ENCODE data around the gene VAV3.
"Not testable (repeated sequence)": the region's sequence is repeated elsewhere in the genome, so short reads cannot be mapped to it uniquely, and the experiment has no call there.

The VAV3 gene

DNA sequence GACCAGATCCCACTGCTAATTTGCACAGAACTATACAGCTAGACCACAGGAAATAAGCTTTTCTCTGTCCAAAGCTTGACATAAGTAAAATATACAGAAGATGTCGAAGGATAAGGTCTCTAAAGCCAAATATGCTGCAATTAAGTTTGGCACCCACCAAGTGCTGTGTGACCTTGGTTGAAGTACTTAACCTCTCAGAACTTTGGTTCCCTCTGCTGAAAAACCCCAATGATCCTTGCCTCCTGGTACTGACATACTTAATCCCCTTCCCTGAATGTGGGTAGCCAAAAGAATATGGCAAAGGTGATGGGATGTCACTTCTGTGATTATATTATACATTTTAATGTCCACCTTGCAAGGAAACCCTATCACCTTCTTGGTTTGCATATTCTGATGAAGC is 290.5 kb downstream of the VAV3 start:
- H3K4me3 ChIP-seq (ENCODE audit: low read length) = no peak overlapping the region
- TF ChIP-seq ZNF274 (IDR thresholded peaks at IDR 0.05; ENCODE audit: low read depth, low read length) = no peak

DNA sequence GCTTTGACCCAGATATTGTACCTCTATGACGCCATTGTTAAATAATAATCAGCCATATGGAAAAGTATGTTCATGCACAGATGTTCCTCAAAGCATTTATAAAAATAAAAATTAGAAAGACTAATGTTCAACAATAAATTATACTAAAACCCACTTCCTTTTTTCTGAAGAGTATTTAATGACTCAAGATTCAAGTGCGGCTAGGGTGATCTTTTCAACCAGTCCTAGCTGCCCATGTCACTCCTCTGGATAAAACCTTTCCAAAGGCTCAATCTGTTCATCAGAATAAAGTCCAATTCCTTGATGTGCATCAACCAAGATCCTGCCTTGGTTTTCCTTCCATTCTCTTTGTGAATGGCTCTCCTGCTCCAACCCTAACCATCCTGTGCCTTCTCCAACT is 292.0 kb downstream of the VAV3 start:
- TF ChIP-seq ZNF274 (IDR thresholded peaks at IDR 0.05; ENCODE audit: low read depth, low read length) = no peak
- no peak overlapping the region for H3K4me3 ChIP-seq (ENCODE audit: low read length)

DNA sequence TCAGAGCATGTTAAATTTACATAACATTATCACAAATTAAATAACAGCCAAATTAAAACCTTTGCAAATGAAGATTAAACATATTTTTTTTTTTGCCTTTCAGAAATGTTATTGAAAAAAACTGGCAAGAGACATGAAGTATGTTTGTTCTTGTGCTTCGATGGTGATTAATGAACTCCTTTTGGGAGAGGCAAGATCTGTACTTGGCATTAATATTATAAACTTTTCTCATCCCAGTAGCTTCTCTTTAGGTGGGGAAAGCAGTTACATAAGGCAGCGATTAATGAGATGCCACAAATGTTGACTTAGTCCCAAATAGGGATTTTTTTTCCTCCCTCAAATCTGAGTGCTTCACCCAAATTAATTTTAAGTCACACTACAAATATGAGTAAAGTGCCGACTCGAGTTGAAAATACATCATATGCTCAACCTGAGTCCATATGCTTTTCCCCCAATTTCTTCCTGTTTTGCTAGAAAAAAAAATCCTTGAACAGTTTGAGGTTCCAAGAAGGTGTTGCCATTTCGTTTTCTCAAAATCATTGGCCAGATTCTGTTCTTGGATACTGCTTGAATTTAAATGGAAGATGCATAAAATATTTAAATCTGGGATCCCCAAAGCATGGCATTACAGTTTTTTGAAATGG is 294.5 kb downstream of the VAV3 start:
- TF ChIP-seq ZNF274 (IDR thresholded peaks at IDR 0.05; ENCODE audit: low read depth, low read length) = no peak
- H3K4me3 ChIP-seq (ENCODE audit: low read length) = no peak overlapping the region

DNA sequence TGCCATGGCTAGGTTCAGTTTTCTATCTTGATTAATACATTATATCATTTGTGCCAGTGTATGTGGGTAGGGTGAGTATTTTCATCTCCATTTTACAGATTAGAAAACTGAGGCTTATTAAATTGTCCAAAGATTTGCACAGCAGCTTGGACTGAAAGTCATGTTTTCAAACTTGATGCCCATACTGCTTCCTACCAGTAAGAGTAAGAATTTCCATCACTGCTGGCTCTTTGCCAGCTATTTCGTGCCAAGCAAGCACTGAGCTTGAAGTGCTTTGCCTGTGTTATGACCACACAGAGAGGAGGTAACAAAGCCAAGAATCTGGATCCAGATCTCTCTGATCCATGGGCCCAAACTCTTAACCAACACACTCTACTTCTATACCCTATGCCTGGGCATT is 295.0 kb downstream of the VAV3 start:
- no peak overlapping the region for H3K4me3 ChIP-seq (ENCODE audit: low read length)
- TF ChIP-seq ZNF274 (IDR thresholded peaks at IDR 0.05; ENCODE audit: low read depth, low read length) = no peak

DNA sequence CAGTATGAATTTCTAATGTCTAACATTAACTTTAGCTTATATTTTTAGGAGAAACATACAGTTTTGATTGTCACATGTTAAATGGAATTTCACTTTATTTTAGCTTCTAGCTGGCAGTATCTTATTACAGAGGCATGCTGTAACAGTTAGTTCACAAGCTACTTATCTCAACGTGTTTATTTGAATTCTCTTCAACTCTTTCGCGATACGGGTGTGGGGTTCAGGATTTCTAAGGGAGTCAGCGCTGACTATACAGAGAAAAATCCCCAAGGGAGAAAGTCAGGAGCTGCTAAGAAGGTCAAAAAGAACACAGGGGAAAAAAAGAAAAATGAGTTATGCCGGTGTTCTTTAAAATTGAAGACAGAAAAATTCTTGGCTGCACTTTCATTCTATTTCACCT is 296.2 kb downstream of the VAV3 start:
- TF ChIP-seq ZNF274 (IDR thresholded peaks at IDR 0.05; ENCODE audit: low read depth, low read length) = no peak
- H3K4me3 ChIP-seq (ENCODE audit: low read length) = no peak overlapping the region

DNA sequence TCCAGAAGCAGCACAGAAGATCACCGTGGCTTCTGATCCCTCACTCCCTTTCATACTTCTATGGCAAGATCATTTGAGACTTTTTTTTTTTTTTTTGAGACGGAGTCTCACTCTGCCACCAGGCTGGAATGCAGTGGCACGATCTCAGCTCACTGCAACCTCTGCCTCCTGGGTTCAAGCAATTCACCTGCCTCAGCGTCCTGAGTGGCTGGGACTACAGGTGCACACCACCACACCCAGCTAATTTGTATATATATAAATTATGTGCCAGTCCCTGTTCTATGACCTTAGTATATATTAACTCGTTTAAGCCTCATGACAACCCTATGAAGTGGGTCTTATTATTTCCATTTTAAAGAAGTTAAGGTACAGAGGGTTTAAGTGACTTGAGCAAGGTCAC is 298.5 kb downstream of the VAV3 start:
- no peak for TF ChIP-seq ZNF274 (IDR thresholded peaks at IDR 0.05; ENCODE audit: low read depth, low read length)
- H3K4me3 ChIP-seq (ENCODE audit: low read length) = no peak overlapping the region

DNA sequence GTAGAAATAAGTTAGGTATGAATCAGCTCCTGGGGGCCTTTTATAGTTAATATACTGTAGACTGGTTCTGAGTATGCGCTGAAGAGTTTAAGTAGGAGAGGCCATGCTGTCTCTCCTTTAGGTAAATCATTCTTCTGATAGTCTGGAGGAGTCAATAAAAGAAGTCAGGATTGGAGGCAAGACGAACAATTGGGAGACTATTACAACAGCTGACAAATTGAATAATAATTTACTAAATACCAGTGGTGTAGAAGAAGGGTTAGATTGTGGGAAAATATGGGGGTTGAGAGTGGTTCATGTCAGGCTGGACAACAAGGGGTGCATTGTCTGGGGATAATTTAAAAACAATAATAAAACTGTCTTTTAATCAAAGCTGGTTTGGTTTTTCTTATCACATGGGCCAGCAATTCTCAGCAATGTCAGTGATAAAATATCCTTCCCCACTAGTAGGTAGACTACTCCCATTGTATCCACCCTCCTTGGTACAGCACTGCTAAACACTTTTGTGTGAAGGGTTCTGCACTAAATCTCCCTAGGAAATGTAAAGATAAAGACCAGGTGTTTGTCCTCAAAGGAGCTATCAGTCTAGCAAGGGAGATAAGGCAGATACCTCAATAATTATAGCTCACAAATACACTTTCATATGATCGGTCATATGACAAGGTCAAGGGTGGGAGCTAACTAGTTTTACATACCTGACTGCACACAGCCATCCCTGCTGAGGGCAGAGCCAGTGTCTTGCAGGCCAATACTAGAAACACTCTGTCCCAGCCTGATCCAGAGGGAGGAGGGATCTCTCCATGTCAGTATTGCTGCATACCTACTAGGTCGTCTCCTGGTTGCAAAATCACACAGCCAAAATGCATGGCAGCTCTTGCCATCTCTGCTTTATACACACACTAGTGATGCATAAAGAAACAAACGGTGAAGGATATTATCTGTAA is 299.7 kb downstream of the VAV3 start:
- no peak overlapping the region for H3K4me3 ChIP-seq (ENCODE audit: low read length)
- no peak for TF ChIP-seq ZNF274 (IDR thresholded peaks at IDR 0.05; ENCODE audit: low read depth, low read length)

DNA sequence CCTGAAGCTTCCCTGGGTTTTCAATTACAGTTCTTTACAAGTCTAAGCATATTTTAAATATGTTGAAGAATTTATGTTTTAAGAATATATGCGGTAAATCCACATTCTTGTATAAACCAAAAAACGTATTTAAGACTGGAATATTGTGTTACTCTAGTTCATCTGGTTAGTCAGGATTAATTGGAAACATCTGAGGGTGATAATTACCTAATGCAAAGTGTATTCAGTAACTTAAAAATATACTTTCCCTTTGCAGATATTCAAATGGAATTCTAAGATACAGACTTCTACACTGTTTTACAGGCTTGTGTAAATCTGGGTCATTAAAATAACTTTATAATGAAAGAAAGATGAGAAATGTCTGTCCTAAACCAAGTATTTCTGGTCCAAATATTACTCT is 302.0 kb downstream of the VAV3 start:
- H3K4me3 ChIP-seq (ENCODE audit: low read length) = no peak overlapping the region
- no peak for TF ChIP-seq ZNF274 (IDR thresholded peaks at IDR 0.05; ENCODE audit: low read depth, low read length)

DNA sequence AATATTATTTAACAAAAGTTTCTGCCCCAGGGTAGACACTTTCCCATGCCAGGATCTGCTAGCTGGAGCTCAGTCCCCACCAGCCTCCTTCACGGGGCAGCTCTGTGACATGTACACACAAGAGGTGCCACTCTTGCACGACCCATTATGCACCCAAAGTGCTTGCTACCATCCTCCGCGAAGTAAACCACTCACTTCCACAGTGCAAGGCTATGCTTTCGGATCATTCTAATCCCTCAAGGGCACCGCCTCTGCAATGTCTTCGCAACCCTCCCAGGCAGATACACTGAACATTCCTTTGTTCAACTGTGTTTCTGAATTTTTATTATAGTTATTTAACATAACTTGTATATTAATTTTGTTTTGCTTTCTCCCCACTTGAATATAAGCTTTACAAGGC is 303.8 kb downstream of the VAV3 start:
- H3K4me3 ChIP-seq (ENCODE audit: low read length) = no peak overlapping the region
- no peak for TF ChIP-seq ZNF274 (IDR thresholded peaks at IDR 0.05; ENCODE audit: low read depth, low read length)

DNA sequence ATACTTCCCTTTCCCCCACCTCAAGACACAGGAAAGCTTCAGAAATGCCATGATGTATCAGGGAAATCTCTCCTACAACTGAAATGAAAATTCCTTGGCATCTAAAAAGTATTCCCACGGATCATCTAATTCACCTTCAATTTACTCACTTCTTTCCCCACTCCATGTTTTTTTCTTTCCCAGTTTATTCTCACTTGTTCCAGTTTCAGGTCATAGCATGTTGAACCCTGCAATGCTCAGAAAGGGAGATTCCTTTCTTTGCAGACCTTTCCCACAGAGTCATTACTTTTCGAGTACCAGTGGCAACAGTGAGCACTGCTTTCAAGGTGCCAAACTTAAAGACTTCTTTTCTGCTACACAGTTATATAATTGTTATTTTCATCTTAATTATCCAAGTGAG is 305.0 kb downstream of the VAV3 start:
- H3K4me3 ChIP-seq (ENCODE audit: low read length) = no peak overlapping the region
- TF ChIP-seq ZNF274 (IDR thresholded peaks at IDR 0.05; ENCODE audit: low read depth, low read length) = no peak

DNA sequence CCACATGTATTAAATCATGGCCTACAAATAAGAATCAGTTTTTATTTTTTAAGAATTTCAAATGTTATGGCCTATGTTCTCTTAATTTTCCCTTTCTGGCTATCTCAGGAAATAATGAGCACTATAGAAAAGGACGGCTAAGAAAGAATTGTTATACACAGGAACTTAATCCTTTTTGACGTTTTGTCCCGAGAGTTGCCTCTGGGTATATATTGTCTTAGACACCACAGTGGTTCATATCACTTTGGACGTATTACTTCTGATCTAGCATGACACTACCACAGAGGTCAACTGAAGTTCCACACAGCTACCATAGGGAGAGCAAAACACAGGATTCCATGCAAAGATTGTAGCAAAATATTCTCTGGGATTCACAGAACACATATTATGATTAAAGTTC is 307.6 kb downstream of the VAV3 start:
- H3K4me3 ChIP-seq (ENCODE audit: low read length) = no peak overlapping the region
- TF ChIP-seq ZNF274 (IDR thresholded peaks at IDR 0.05; ENCODE audit: low read depth, low read length) = no peak

DNA sequence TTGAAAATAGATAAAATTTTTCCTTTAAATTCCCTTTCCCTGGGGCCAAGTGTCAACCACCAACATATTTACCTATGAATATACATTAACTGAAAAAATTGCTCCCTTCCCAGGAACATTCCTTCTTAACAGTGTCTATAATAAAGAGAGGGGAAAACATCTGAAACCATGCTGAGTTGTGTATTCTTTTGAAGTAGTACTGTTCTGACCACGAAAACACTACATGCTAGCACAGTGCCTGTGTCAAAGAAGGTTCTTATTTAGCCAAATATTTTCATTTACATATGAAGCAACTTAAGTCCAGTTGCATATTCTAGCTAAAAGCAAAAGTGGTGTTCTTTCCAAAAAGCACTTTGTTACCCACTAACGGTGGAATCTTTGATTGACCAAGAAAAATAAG is 311.2 kb downstream of the VAV3 start:
- no peak for TF ChIP-seq ZNF274 (IDR thresholded peaks at IDR 0.05; ENCODE audit: low read depth, low read length)
- H3K4me3 ChIP-seq (ENCODE audit: low read length) = no peak overlapping the region

DNA sequence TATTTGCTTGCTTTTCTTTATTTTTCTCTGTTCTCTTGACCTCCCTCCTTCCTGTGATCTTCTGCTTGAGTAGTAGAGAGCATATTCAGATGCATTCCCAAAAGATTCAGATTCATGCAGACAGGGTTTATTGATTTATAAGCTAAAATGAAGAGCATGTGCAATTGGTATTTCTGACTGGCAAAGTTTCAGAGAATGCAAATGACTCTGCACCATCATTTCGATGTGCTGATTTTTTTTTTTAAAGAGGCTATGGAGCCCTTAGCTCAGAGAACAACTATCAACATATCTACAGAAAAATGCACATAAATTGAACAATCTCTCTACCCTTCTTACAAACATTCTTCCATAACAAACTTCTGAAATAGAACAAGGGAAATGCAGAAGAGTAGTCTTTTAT is 312.0 kb downstream of the VAV3 start:
- no peak for TF ChIP-seq ZNF274 (IDR thresholded peaks at IDR 0.05; ENCODE audit: low read depth, low read length)
- no peak overlapping the region for H3K4me3 ChIP-seq (ENCODE audit: low read length)

DNA sequence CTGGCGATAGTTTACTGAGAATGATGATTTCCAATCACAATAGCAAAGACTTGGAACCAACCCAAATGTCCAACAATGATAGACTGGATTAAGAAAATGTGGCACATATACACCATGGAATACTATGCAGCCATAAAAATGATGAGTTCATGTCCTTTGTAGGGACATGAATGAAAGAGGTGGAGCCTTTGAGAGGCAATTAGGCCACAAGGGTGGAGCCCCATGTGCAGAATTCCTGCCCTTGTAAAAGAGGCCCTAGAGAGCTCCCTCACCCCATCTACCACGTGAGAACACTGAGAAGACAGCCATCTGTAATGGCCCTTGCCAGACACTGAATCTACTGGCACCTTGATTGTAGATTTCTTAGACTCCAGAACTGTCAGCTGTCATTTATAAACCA is 314.2 kb downstream of the VAV3 start:
- not testable (repeated sequence) for H3K4me3 ChIP-seq (ENCODE audit: low read length)

DNA sequence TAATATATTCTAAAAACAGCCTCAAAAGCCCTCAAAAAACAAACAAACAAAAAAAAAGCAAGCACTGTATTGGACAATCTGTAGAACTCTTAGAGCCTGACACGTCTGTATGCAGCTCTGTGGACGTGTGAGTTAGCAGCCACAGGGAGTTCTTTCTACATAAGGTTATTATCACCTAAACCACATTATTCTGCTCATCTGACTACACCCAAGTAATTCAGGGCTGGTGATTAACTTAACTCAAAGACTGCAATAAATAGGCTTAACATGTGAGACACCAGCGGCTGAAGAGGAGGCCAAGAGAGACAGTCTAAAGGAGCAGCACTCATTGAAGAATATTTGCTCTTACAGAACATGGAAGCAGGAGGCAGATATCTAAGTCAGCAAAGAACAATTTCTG is 316.0 kb downstream of the VAV3 start:
- TF ChIP-seq ZNF274 (IDR thresholded peaks at IDR 0.05; ENCODE audit: low read depth, low read length) = no peak

More for the DNA sequence above, 316.0 kb downstream of the VAV3 start:
- no peak overlapping the region for H3K4me3 ChIP-seq (ENCODE audit: low read length)
